ENCODE measurements around the gene TSGA10IP. TPM values are rescaled to one million over a fixed set of nuclear protein-coding genes. Genes with fewer than 3 reads are reported as not detected.

TSGA10IP gene
- total RNA-seq, 1 experiment from 2014 or later, result not detected

DNA sequence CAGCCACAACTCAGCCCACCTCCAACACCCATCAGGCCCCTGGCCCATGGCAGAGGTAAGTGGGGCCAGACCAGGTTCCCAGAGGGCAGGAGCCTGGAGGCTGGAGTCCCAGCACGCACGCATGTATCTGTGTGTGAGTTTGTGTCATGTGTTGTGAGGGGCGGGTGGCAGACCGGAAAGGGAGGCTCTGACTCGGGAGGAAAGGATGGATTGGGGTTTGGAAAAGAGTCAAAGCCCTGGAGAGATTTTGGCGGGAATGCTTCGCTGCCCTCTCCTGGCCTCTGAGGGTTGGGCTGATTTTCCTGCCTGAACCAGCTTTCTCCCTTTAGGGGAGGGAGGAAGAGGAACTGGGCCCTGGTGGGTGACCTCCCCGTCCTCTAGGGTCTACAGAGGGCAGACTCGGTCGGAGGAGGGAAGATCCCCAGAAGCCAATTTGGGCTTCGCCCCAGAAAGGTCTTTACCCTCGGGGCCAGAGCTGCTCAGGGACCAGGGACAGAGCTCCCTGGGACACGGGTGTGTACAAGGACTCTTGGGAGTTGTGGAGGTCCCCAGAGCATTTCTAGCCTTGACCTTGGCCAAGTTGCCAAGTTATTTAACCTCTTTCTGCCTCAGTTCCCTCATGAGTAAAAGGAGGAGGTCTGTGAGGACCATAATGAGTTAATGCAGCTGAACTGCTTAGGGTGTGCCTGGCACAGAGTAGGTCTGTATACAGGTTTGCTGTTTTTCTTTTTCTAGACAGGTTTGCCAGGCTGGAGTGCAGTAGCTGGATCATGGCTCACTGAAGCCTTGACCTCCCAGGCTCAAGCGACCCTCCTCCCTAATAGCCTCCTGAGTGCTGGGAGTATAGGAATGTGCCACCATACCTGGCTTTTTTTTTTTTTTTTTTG, 33.4 kb upstream of the TSGA10IP start:
- H3K36me3 Mint-ChIP-seq (ENCODE audit: insufficient read depth, unreplicated experiment), result no peaks in the 10 kb centered on the region
- peak; percentile 65 to 73 for DNase-seq
- Histone ChIP-seq H3K27me3 (replicated peaks; ENCODE audit: control insufficient read depth, insufficient read depth, low read length) (no peaks in the 10 kb centered on the region), H3K9me3 (no peaks in the 10 kb centered on the region), H3K36me3 (ENCODE audit: control insufficient read depth, insufficient read depth, low read length) (no peaks in the 10 kb centered on the region), H3K4me3 (ENCODE audit: low read depth, low read length) (no peak overlapping the region), H3K4me1 (peaks cover 8% of the 10 kb centered on the region)
- intact Hi-C loops (cut with micrococcal nuclease; ENCODE audit: unreplicated experiment), result loop anchor here (1.0 to 5.0 kb wide), 3 partner anchors 12 to 75 kb away; partner anchors contain the start of gene FOSL1
- H3K4me1 Mint-ChIP-seq (ENCODE audit: low read depth, unreplicated experiment), result peaks cover 6% of the 10 kb centered on the region
- POLR2A ChIA-PET, result interaction anchor here (0.6 to 1.2 kb wide), 4 partner anchors 11 to 52 kb away, joined by 4 to 11 read pairs (median 6); partner anchors contain the start of genes FIBP and FOSL1
- H3K4me3 Mint-ChIP-seq (ENCODE audit: unreplicated experiment), result peak overlapping the region; percentile 28
- H3K27me3 Mint-ChIP-seq (ENCODE audit: insufficient read depth, unreplicated experiment), result no peaks in the 10 kb centered on the region
- BruUV-seq (replicated peaks), result no TSS peak
- no peak overlapping the region for H3K27ac Mint-ChIP-seq (ENCODE audit: unreplicated experiment)
- TF ChIP-seq, protein P1, sequence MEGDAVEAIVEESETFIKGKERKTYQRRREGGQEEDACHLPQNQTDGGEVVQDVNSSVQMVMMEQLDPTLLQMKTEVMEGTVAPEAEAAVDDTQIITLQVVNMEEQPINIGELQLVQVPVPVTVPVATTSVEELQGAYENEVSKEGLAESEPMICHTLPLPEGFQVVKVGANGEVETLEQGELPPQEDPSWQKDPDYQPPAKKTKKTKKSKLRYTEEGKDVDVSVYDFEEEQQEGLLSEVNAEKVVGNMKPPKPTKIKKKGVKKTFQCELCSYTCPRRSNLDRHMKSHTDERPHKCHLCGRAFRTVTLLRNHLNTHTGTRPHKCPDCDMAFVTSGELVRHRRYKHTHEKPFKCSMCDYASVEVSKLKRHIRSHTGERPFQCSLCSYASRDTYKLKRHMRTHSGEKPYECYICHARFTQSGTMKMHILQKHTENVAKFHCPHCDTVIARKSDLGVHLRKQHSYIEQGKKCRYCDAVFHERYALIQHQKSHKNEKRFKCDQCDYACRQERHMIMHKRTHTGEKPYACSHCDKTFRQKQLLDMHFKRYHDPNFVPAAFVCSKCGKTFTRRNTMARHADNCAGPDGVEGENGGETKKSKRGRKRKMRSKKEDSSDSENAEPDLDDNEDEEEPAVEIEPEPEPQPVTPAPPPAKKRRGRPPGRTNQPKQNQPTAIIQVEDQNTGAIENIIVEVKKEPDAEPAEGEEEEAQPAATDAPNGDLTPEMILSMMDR (IDR thresholded peaks at IDR 0.05; ENCODE audit: insufficient read depth in 1 of 2, low read depth in 1 of 2, low read length in 1 of 2, severe bottlenecking in 1 of 2, unreplicated experiment in 1 of 2), result peak; percentile 46 to 77
- H3K9me3 Mint-ChIP-seq (ENCODE audit: unreplicated experiment), result no peaks in the 10 kb centered on the region
- CTCF ChIA-PET, result interaction anchor here (0.6 to 2.6 kb wide), 7 partner anchors 13 to 77 kb away, joined by 3 to 45 read pairs (median 4); partner anchors contain the start of genes CCDC85B and FIBP

DNA sequence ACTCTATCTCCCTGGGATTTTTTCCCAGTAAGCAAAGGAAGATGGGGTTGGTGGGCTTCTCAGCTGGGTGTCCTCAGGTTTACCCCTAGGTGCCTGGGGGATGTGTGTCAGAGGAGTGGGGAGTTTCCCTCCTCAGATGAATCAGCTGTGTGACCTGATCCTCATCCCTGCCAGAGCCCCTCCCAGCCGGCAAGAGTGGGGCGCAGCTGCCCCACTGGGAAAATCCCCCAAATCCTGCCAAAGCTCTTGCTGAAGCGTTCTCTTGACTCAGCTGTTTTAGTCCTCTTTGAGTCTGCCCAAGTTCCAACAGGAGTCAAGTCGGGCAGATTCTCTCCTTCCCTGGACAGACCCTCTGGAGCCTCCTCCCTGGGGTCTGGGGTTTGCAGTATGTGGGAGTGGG, 32.4 kb upstream of the TSGA10IP start:
- H3K4me3 ChIP-seq (ENCODE audit: low read depth, low read length), result no peak overlapping the region

More for the DNA sequence above, 32.4 kb upstream of the TSGA10IP start:
- no peaks in the 10 kb centered on the region for H3K27me3 ChIP-seq (replicated peaks; ENCODE audit: control insufficient read depth, insufficient read depth, low read length)
- H3K27me3 Mint-ChIP-seq (ENCODE audit: insufficient read depth, unreplicated experiment), result no peaks in the 10 kb centered on the region
- no peak overlapping the region for H3K27ac Mint-ChIP-seq (ENCODE audit: unreplicated experiment)
- TF ChIP-seq, protein P1 (IDR thresholded peaks at IDR 0.05; ENCODE audit: insufficient read depth in 1 of 2, low read depth in 1 of 2, low read length in 1 of 2, severe bottlenecking in 1 of 2, unreplicated experiment in 1 of 2), result no peak
- ChIA-PET POLR2A (no interaction called here), CTCF (interaction anchor here (1.3 to 2.6 kb wide), 3 partner anchors 22 to 76 kb away, joined by 4 to 45 read pairs (median 27); partner anchors contain the start of genes CCDC85B and FIBP)
- peaks cover 13% of the 10 kb centered on the region for H3K4me1 ChIP-seq
- peaks cover 6% of the 10 kb centered on the region for H3K4me1 Mint-ChIP-seq (ENCODE audit: low read depth, unreplicated experiment)
- no peak overlapping the region for H3K4me3 Mint-ChIP-seq (ENCODE audit: unreplicated experiment)
- no peaks in the 10 kb centered on the region for H3K9me3 ChIP-seq
- intact Hi-C loops (cut with micrococcal nuclease; ENCODE audit: unreplicated experiment), result loop anchor here (5.0 kb wide), 1 partner anchor 74 kb away; no protein-coding TSS in a partner anchor
- no TSS peak for BruUV-seq (replicated peaks)
- no peak for DNase-seq
- no peaks in the 10 kb centered on the region for H3K36me3 Mint-ChIP-seq (ENCODE audit: insufficient read depth, unreplicated experiment)
- H3K9me3 Mint-ChIP-seq (ENCODE audit: unreplicated experiment), result no peaks in the 10 kb centered on the region
- no peaks in the 10 kb centered on the region; the same call in 1 of the 2 replicates for H3K36me3 ChIP-seq (ENCODE audit: control insufficient read depth, insufficient read depth, low read length)
